LNCAP (cell line): ENCODE measurements around the gene PBXIP1.
A peak's percentile ranks its signal among the peaks of the same experiment; 100 is the strongest.

ENCODE experiments used
- CTCF ChIP-seq: fragments of 450-650 bp; IDR thresholded peaks from 2 replicates; pipeline ENCODE4 v1.5.1; 2017; ENCODE audit warnings: mild to moderate bottlenecking

The PBXIP1 gene

GRCh38 chr1:154937085-154937987 lies 18.6 kb downstream of the PBXIP1 start:
- peak; percentile 16; the same call in 1 of the 2 replicates for TF ChIP-seq CTCF

GRCh38 chr1:154936555-154937084 lies 19.3 kb downstream of the PBXIP1 start, which contains the start of gene PMVK:
PMVK (minus strand) TSS chr1:154936719; CDS start chr1:154936685, 34 bp downstream.
- peak; percentile 53; the same call in 1 of the 2 replicates for TF ChIP-seq CTCF

GRCh38 chr1:154935749-154936554 lies 19.9 kb downstream of the PBXIP1 start:
- no peak for TF ChIP-seq CTCF

- no peak for TF ChIP-seq CTCF
Measured at GRCh38 chr1:154934358-154934948, 21.4 kb downstream of the PBXIP1 start.

GRCh38 chr1:154931940-154932487 lies 23.9 kb downstream of the PBXIP1 start:
- TF ChIP-seq CTCF = no peak

GRCh38 chr1:154926201-154926600 lies 29.7 kb downstream of the PBXIP1 start:
- TF ChIP-seq CTCF = no peak
